ENCODE measurements around the gene EEA1.

DNA sequence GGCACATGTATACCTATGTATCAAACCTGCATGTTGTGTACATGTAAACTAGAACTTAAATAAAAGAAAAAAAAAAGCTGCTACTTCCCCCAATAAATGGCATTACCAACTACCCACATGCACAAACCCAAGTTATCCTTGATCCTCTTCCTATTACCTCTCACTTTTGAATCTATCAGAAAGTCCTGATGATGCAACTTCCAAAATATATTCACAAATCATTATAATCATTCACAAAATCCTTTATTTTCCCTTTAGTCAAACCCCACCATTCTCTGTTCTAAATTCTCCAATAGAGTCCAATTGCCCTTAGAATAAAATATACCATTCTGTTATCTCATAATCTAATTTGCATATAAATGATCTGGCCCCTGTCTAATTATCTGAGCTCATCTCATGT, 134.3 kb downstream of the EEA1 start:
- TF ChIP-seq CTCF (tag by site-specific recombination; IDR thresholded peaks at IDR 0.05) (no peak), ZNF658 (tag by site-specific recombination; IDR thresholded peaks at IDR 0.05) (no peak), ZNF513 (tag by site-specific recombination; IDR thresholded peaks at IDR 0.05) (no peak), ZSCAN4 (tag by site-specific recombination; IDR thresholded peaks at IDR 0.05) (no peak)

All from HEK293 (cell line).